Measurements from ENCODE around the gene CD99. TPM values are rescaled to one million over a fixed set of nuclear protein-coding genes. Genes with fewer than 3 reads are reported as not detected.

Gene CD99
- total and polyA plus RNA-seq, 2 donors (not counting 3 experiments of a cell fraction or from before 2014, with no cell fraction given) = 364 to 654 TPM

- dilution Hi-C loops (cut with MboI; ENCODE audit: extremely low pct_ligation_motif_present, low sequenced_read_pairs) (no loop called here), intact Hi-C loops (cut with micrococcal nuclease) (no loop called here)
- Histone ChIP-seq H3K4me1 (ENCODE audit: control insufficient read depth, extremely low read depth, insufficient read depth, low read length) (peaks cover 3% of the 10 kb centered on the region), H3K9me1 (replicated peaks; ENCODE audit: control insufficient read depth, extremely low read depth, insufficient read depth, low read length) (no peaks in the 10 kb centered on the region), H2AFZ (ENCODE audit: low read depth, low read length) (no peak overlapping the region), H3K27me3 (ENCODE audit: control insufficient read depth in 2 of 2, insufficient read depth in 2 of 2, low read length in 2 of 2) (no peaks in the 10 kb centered on the region), H3K36me3 (ENCODE audit: control insufficient read depth in 2 of 2, extremely low read depth in 1 of 2, insufficient read depth in 2 of 2, low read length in 2 of 2) (no peaks in the 10 kb centered on the region), H3K9ac (replicated peaks; ENCODE audit: extremely low read depth, insufficient read depth, low read length) (no peak overlapping the region), H3K4me2 (ENCODE audit: insufficient read depth, low read length) (no peak overlapping the region), H3K27ac (ENCODE audit: insufficient read depth, low read depth, low read length) (no peak overlapping the region), H3K4me3 (replicated peaks in 1 of 3; ENCODE audit: insufficient read depth in 1 of 3, low read depth in 1 of 3, low read length in 3 of 3) (no peak overlapping the region), H4K20me1 (replicated peaks; ENCODE audit: control insufficient read depth, extremely low read depth, insufficient read depth, low read length) (no peaks in the 10 kb centered on the region), H3K9me3 (replicated peaks; ENCODE audit: control insufficient read depth, insufficient read depth, low read length) (no peaks in the 10 kb centered on the region), H3K79me2 (ENCODE audit: control insufficient read depth, insufficient read depth, low read length) (no peaks in the 10 kb centered on the region)
- ChIA-PET POLR2A (no interaction called here), CTCF (no interaction called here)
- DNase-seq (ENCODE audit: low read depth, low spot score) (no peak), FAIRE-seq (no peak)
- BruUV-seq (replicated peaks) = no TSS peak
- no peak for TF ChIP-seq JUN (IDR thresholded peaks at IDR 0.05; ENCODE audit: borderline replicate concordance, insufficient read depth, insufficient read length, low read depth)
- TF ChIP-seq CTCF (IDR thresholded peaks at IDR 0.05; ENCODE audit: extremely low read depth in 1 of 2, insufficient read depth in 1 of 2, low read depth in 1 of 2, low read length in 2 of 2) = no peak
- no peak for TF ChIP-seq EZH2 (IDR thresholded peaks at IDR 0.05; ENCODE audit: borderline replicate concordance, low read depth, low read length, severe bottlenecking)
- TF ChIP-seq FOS (IDR thresholded peaks at IDR 0.05; ENCODE audit: borderline replicate concordance, insufficient read depth, low read length) = no peak
- no peak for TF ChIP-seq POLR2A (IDR thresholded peaks at IDR 0.05; ENCODE audit: low read depth, low read length)
- TF ChIP-seq GATA2 (IDR thresholded peaks at IDR 0.05; ENCODE audit: insufficient read depth, insufficient read length, low read depth, low read length) = no peak
- no peak for TF ChIP-seq MYC (IDR thresholded peaks at IDR 0.05; ENCODE audit: low read depth, low read length)
These were observed 33.5 kb upstream of the CD99 start for GRCh38 chrX:2657532-2658113.

Data from endothelial cell of umbilical vein (primary cell).